Parathyroid adenoma (tissue), 2 donors: ENCODE results near the gene GSTT2B.
"Not testable (repeated sequence)": the region's sequence is repeated elsewhere in the genome, so short reads cannot be mapped to it uniquely, and the experiment has no call there.

Experiments used
- H2AFZ ChIP-seq: fragments of 300-600 bp; sonication (generic); one replicate; pipeline ENCODE4 v1.7.0; 2017; ENCODE audit warnings: antibody characterized with exemption, mild to moderate bottlenecking
- H3K27ac ChIP-seq: fragments of 300-600 bp; sonication (generic); one replicate; pipeline ENCODE4 v1.7.0; 2017
- H3K27me3 ChIP-seq: fragments of 300-600 bp; sonication (generic); one replicate; pipeline ENCODE4 v1.7.0; 2017; ENCODE audit warnings: low read length; ENCODE audit not compliant: control insufficient read depth, insufficient read depth
- H3K36me3 ChIP-seq: fragments of 300-600 bp; sonication (generic); one replicate; pipeline ENCODE4 v1.7.0; 2017; ENCODE audit warnings: low read length; ENCODE audit not compliant: control insufficient read depth, insufficient read depth
- H3K4me1 ChIP-seq: fragments of 300-600 bp; sonication (generic); one replicate; pipeline ENCODE4 v1.7.0; 2017; ENCODE audit warnings: control low read depth
- H3K4me2 ChIP-seq: fragments of 300-600 bp; sonication (generic); one replicate; pipeline ENCODE4 v1.7.0; 2017; ENCODE audit warnings: low read length
- H3K4me3 ChIP-seq: fragments of 300-600 bp; sonication (generic); one replicate; pipeline ENCODE4 v1.7.0; 2017; ENCODE audit warnings: low read depth, low read length
- H3K79me2 ChIP-seq: fragments of 300-600 bp; sonication (generic); one replicate; pipeline ENCODE4 v1.7.0; 2017; ENCODE audit warnings: control low read depth
- H3K9ac ChIP-seq: fragments of 300-600 bp; sonication (generic); one replicate; pipeline ENCODE4 v1.7.0; 2017; ENCODE audit warnings: mild to moderate bottlenecking
- H3K9me3 ChIP-seq: fragments of 300-600 bp; sonication (generic); one replicate; pipeline ENCODE4 v1.7.0; 2017; ENCODE audit warnings: low read length; ENCODE audit not compliant: control insufficient read depth
- CTCF ChIP-seq: fragments of 300-600 bp; sonication (generic); IDR thresholded peaks from one replicate; pipeline ENCODE4 v1.7.0; 2017; ENCODE audit warnings: antibody characterized with exemption, mild to moderate bottlenecking
- donor health status: primary hyperparathyroidism.

The GSTT2B gene

GRCh38 chr22:23997092-23997491 lies 36.1 kb upstream of the GSTT2B start:
- H3K9ac ChIP-seq: no peak overlapping the region
- H3K4me1 ChIP-seq: no peaks in the 10 kb centered on the region
- H3K27me3 ChIP-seq: no peaks in the 10 kb centered on the region
- no peaks in the 10 kb centered on the region for H3K36me3 ChIP-seq
- H2AFZ ChIP-seq: no peak overlapping the region
- H3K79me2 ChIP-seq: no peaks in the 10 kb centered on the region
- H3K9me3 ChIP-seq: no peaks in the 10 kb centered on the region
- no peak overlapping the region for H3K4me3 ChIP-seq
- no peak overlapping the region for H3K27ac ChIP-seq
- no peak overlapping the region for H3K4me2 ChIP-seq
- TF ChIP-seq CTCF: no peak

DNA sequence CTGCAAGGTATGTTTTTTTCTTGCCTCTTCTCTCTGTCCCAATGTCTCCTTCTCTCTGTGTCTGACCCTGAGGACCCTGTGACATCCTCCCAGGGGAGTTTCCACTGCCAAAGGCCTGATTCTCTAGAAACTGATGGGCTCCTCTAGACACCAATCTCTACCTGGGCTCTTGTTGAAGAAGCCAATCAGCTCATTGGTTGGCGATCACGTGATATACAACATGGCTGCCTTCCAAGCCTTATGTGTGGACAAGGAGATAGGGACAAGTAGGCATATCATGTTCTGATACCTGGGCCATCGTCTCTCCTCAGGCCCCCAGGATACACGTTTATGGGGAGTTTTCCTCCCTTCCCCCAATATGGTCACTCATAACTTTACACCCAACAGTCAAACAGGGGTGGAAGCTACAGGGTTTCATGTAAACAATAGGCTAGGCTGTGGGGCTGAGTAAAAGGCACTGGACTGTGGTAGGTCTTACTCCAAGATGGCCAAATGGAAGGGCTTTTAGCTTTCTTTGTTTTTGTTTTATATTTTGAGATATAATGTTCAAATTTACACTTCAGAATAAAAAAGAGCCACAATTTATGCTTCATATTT lies 32.7 kb upstream of the GSTT2B start:
- H3K36me3 ChIP-seq, H3K9ac ChIP-seq, H2AFZ ChIP-seq, H3K27ac ChIP-seq, H3K9me3 ChIP-seq, H3K27me3 ChIP-seq, H3K4me3 ChIP-seq, H3K4me2 ChIP-seq, H3K79me2 ChIP-seq, H3K4me1 ChIP-seq: not testable (repeated sequence)

GRCh38 chr22:23993080-23993479 lies 32.1 kb upstream of the GSTT2B start:
- not testable (repeated sequence) for H3K9ac ChIP-seq, H3K27ac ChIP-seq

GRCh38 chr22:23989583-23990244 lies 28.7 kb upstream of the GSTT2B start:
- H3K9me3 ChIP-seq, H3K27me3 ChIP-seq, H3K4me1 ChIP-seq, H3K27ac ChIP-seq, H2AFZ ChIP-seq, H3K9ac ChIP-seq, H3K4me2 ChIP-seq, H3K79me2 ChIP-seq, H3K36me3 ChIP-seq, H3K4me3 ChIP-seq: not testable (repeated sequence)

More at GRCh38 chr22:23993080-23993479, 32.1 kb upstream of the GSTT2B start:
- H3K4me1 ChIP-seq, H2AFZ ChIP-seq, H3K9me3 ChIP-seq, H3K27me3 ChIP-seq, H3K4me2 ChIP-seq, H3K4me3 ChIP-seq, H3K79me2 ChIP-seq, H3K36me3 ChIP-seq: not testable (repeated sequence)

- not testable (repeated sequence) for H3K4me2 ChIP-seq, H3K9me3 ChIP-seq, H3K27ac ChIP-seq, H2AFZ ChIP-seq, H3K79me2 ChIP-seq, H3K4me3 ChIP-seq, H3K4me1 ChIP-seq, H3K36me3 ChIP-seq, H3K9ac ChIP-seq, H3K27me3 ChIP-seq
Observed at GRCh38 chr22:23986538-23987178, 25.7 kb upstream of the GSTT2B start.

DNA sequence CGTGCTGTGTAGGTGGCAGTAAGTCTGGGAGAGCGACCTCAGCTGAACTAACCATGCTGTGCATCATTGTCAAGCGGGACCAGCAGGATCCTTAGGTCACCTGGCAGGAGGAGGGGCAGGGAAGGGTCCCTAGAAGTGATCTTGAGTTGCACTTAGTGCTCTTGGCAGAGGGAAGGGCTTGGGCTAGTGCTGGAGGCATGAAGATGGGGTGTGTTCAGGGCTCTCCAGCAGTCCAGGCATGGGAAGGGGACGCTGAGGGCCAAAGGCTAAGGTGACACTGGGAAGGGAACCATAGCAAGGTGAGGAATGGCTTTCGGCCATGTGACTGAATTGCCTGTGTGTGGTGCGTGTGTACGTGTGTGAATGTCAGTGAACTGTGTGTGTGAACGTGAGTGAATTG lies 25.1 kb upstream of the GSTT2B start:
- H2AFZ ChIP-seq, H3K9ac ChIP-seq, H3K4me2 ChIP-seq, H3K4me3 ChIP-seq, H3K36me3 ChIP-seq, H3K27me3 ChIP-seq, H3K9me3 ChIP-seq, H3K27ac ChIP-seq, H3K4me1 ChIP-seq, H3K79me2 ChIP-seq: not testable (repeated sequence)

DNA sequence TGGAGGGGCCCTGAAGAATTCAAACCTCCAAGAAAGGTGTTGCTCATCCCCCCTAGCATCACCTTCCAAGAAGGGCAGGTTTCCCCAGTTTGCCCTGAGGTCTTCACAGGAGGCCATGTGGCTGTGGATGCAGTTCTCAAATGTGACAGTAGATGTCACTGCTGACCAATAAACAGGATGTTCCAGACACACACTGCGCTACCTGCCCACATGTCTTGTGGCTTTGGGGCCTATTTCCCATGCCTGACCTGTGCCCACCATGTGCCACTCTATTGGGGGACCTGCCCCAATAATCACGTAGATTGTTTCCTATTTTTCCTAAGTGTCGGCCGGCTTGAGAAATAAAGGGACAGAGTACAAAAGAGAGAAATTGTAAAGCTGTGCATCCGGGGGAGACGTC lies 23.4 kb upstream of the GSTT2B start:
- H3K27ac ChIP-seq: no peak overlapping the region
- no peak overlapping the region for H3K9ac ChIP-seq
- no peaks in the 10 kb centered on the region for H3K9me3 ChIP-seq
- H3K4me3 ChIP-seq: no peak overlapping the region
- no peaks in the 10 kb centered on the region for H3K4me1 ChIP-seq
- no peaks in the 10 kb centered on the region for H3K36me3 ChIP-seq
- no peaks in the 10 kb centered on the region for H3K79me2 ChIP-seq
- no peak for TF ChIP-seq CTCF
- no peak overlapping the region for H2AFZ ChIP-seq
- no peaks in the 10 kb centered on the region for H3K27me3 ChIP-seq
- H3K4me2 ChIP-seq: no peak overlapping the region

GRCh38 chr22:23980567-23980966 lies 19.6 kb upstream of the GSTT2B start:
- not testable (repeated sequence) for H3K27me3 ChIP-seq, H2AFZ ChIP-seq, H3K4me3 ChIP-seq, H3K9ac ChIP-seq, H3K4me1 ChIP-seq, H3K9me3 ChIP-seq, H3K4me2 ChIP-seq, H3K36me3 ChIP-seq, H3K27ac ChIP-seq, H3K79me2 ChIP-seq

DNA sequence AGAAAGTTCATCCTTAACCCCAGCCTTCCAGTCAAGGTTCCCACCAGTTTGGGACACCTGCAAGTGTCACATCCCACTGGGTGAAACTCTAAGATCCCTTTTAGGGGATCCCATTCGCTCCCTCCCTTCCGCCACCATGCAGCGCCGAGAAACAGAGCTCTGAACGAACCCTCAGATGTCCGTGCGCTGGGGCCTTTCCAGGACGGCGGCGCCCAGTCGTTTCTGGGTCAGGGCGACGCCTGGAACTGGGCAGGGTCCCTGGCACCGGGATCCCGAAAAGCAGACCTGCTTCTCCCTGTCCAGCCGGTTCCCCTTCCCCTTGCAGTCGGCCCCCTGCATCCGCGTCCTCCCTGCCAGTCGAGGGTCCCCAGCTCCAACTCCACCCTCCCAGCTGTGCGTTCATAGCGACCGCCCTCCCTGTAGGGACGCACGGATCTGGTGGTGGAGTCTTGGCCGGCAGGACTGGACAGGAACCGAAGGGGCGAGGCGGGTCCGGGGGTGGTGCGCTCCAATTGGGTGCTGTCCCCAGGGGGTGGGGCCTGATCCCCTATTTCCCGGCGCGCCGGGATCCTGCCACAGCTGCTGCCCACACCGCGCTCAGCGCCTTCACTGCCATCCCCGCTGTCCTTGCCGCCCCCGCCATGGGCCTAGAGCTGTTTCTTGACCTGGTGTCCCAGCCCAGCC lies 18.7 kb upstream of the GSTT2B start, which contains the start of gene GSTT2:
TSS of gene GSTT2 (plus strand) at position 578 of the 684 bp plus-strand sequence.
- H3K27ac ChIP-seq, H3K4me2 ChIP-seq, H3K79me2 ChIP-seq, H3K9ac ChIP-seq, H3K27me3 ChIP-seq, H2AFZ ChIP-seq, H3K36me3 ChIP-seq, H3K4me3 ChIP-seq, H3K4me1 ChIP-seq, H3K9me3 ChIP-seq: not testable (repeated sequence)
